Hepatocyte (in vitro differentiated cells): ENCODE measurements around the gene MTARC2. TPM values are rescaled to one million over a fixed set of nuclear protein-coding genes. Genes with fewer than 3 reads are reported as not detected.
"Not testable (repeated sequence)": the region's sequence is repeated elsewhere in the genome, so short reads cannot be mapped to it uniquely, and the experiment has no call there.

Source experiments
- DNase-seq: peaks from one replicate; pipeline ENCODE4 v3.0.0-alpha.2; 2016; ENCODE audit warnings: low spot score
- H2AFZ ChIP-seq: fragments of 200-600 bp; sonication (generic); 2 replicates; pipeline ENCODE4 v1.6.0; 2016; ENCODE audit warnings: antibody characterized with exemption, mild to moderate bottlenecking
- H3K27ac ChIP-seq: fragments of 200-600 bp; sonication (generic); 2 replicates; pipeline ENCODE4 v1.5.1; 2016; ENCODE audit warnings: mild to moderate bottlenecking
- H3K27me3 ChIP-seq: fragments of 200-600 bp; sonication (generic); 2 replicates; pipeline ENCODE4 v1.6.1; 2016
- H3K36me3 ChIP-seq: fragments of 200-600 bp; sonication (generic); replicated peaks from 2 replicates; pipeline ENCODE4 v1.5.1; 2016; ENCODE audit warnings: low read depth; ENCODE audit not compliant: insufficient read depth
- H3K4me1 ChIP-seq: fragments of 200-600 bp; sonication (generic); 2 replicates; pipeline ENCODE4 v1.5.1; 2016; ENCODE audit warnings: mild to moderate bottlenecking, moderate library complexity; ENCODE audit not compliant: insufficient read depth
- H3K4me2 ChIP-seq: fragments of 200-600 bp; sonication (generic); 2 replicates; pipeline ENCODE4 v1.6.0; 2016
- H3K4me3 ChIP-seq: fragments of 200-600 bp; sonication (generic); 2 replicates; pipeline ENCODE4 v1.5.1; 2016; ENCODE audit warnings: mild to moderate bottlenecking
- H3K79me2 ChIP-seq: fragments of 200-600 bp; sonication (generic); 2 replicates; pipeline ENCODE4 v1.6.0; 2017; ENCODE audit warnings: mild to moderate bottlenecking
- H3K9me2 ChIP-seq: fragments of 200-600 bp; sonication (generic); replicated peaks from 2 replicates; pipeline ENCODE4 v1.6.0; 2017; ENCODE audit warnings: mild to moderate bottlenecking; ENCODE audit not compliant: insufficient read depth
- H3K9me3 ChIP-seq: fragments of 200-600 bp; sonication (generic); 2 replicates; pipeline ENCODE4 v1.5.1; 2016; ENCODE audit warnings: low read depth, mild to moderate bottlenecking
- H4K20me1 ChIP-seq: fragments of 200-600 bp; sonication (generic); 2 replicates; pipeline ENCODE4 v1.6.0; 2016; ENCODE audit warnings: mild to moderate bottlenecking; ENCODE audit not compliant: insufficient read depth, poor library complexity, severe bottlenecking
- EZH2 ChIP-seq: fragments of 200-600 bp; sonication (generic); IDR thresholded peaks from 2 replicates; pipeline ENCODE4 v1.6.1; 2016; ENCODE audit warnings: antibody characterized with exemption, mild to moderate bottlenecking, borderline replicate concordance
- EZH2phosphoT487 ChIP-seq: fragments of 200-600 bp; sonication (generic); IDR thresholded peaks from one replicate; pipeline ENCODE4 v1.6.1; 2018; ENCODE audit warnings: antibody characterized with exemption, mild to moderate bottlenecking, low read depth, moderate library complexity; ENCODE audit not compliant: unreplicated experiment, severe bottlenecking
- WGBS: methylation state at CpG from one replicate; pipeline ENCODE4 v1.1.6; 2016; ENCODE audit warnings: low lambda C conversion rate; ENCODE audit errors: missing lambda C conversion rate; 5-methylcytosine and 5-hydroxymethylcytosine counted together
- polyA plus RNA-seq: library from polyadenylated mRNA; unstranded; fragments of >200 nt; fragmentation: Nextera tagmentation; extraction: Ambion mirVana; gene quantifications from 2 replicates; pipeline ENCODE4 v1.2.1, GENCODE V29; 2016
- total RNA-seq: library from RNA; depleted of rRNA; stranded (reverse); fragments of >200 nt; gene quantifications from 2 replicates; pipeline ENCODE4 v1.2.3, GENCODE V29; 2014
- TF ChIP-seq, protein P1 (sequence below): fragments of 200-600 bp; sonication (generic); IDR thresholded peaks from 2 replicates; pipeline ENCODE4 v1.5.1; 2016; ENCODE audit warnings: antibody characterized with exemption, mild to moderate bottlenecking; ENCODE audit not compliant: poor library complexity

Gene MTARC2
- total and polyA plus RNA-seq, 2 experiments from 2014 or later, result 23.7 to 24.4 TPM

- no peaks in the 10 kb centered on the region for H3K36me3 ChIP-seq
- no peak overlapping the region for H3K4me3 ChIP-seq
- DNase-seq, result no peak
- H3K9me2 ChIP-seq, result no peaks in the 10 kb centered on the region
- 93% methylated on average over 7 of the region's 7 CpGs for WGBS
- H2AFZ ChIP-seq, result peak overlapping the region; percentile 55
- H3K4me1 ChIP-seq, result peaks cover 16% of the 10 kb centered on the region
- no peaks in the 10 kb centered on the region for H3K27me3 ChIP-seq
- H3K4me2 ChIP-seq, result peak overlapping the region; percentile 52
- no peaks in the 10 kb centered on the region for H4K20me1 ChIP-seq
- H3K27ac ChIP-seq, result peak overlapping the region; percentile 41
- TF ChIP-seq EZH2 (no peak), EZH2phosphoT487 (no peak)
- TF ChIP-seq, protein P1, sequence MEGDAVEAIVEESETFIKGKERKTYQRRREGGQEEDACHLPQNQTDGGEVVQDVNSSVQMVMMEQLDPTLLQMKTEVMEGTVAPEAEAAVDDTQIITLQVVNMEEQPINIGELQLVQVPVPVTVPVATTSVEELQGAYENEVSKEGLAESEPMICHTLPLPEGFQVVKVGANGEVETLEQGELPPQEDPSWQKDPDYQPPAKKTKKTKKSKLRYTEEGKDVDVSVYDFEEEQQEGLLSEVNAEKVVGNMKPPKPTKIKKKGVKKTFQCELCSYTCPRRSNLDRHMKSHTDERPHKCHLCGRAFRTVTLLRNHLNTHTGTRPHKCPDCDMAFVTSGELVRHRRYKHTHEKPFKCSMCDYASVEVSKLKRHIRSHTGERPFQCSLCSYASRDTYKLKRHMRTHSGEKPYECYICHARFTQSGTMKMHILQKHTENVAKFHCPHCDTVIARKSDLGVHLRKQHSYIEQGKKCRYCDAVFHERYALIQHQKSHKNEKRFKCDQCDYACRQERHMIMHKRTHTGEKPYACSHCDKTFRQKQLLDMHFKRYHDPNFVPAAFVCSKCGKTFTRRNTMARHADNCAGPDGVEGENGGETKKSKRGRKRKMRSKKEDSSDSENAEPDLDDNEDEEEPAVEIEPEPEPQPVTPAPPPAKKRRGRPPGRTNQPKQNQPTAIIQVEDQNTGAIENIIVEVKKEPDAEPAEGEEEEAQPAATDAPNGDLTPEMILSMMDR, result no peak
- H3K79me2 ChIP-seq, result no peaks in the 10 kb centered on the region
- H3K9me3 ChIP-seq, result no peaks in the 10 kb centered on the region
Measured at GRCh38 chr1:220732621-220733020, 15.5 kb upstream of the MTARC2 start.

DNA sequence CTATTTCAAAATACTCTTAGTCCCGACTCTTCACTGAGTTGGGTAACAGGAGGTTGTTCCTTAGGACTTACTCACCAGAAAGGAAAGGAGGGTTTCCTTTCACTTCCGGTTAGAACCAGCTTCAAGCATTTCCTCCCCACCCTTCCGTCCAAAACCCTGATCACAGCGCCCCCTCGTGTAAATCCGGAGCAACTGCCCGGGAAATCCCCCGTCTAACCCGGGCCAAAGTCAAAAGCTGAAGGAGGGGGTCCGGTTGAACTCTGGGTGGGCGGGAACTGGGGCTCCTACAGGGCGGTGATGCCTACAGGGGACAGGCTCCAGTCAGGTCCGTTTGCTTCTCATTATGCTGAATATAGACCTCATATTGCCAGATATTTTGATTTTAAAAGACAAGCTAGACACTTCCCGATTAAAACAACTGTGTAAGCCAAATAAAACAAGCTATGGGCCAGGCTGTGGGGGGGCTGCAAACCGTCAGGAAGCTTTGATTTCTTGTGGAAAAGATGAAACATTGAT is 15.0 kb upstream of the MTARC2 start:
- Histone ChIP-seq H3K9me3 (no peaks in the 10 kb centered on the region), H3K36me3 (no peaks in the 10 kb centered on the region), H3K4me3 (no peak overlapping the region), H3K9me2 (no peaks in the 10 kb centered on the region), H2AFZ (peak overlapping the region; percentile 67), H4K20me1 (no peaks in the 10 kb centered on the region), H3K4me2 (peak overlapping the region; percentile 64), H3K27ac (peak overlapping the region; percentile 79), H3K27me3 (no peaks in the 10 kb centered on the region), H3K4me1 (peaks cover 16% of the 10 kb centered on the region), H3K79me2 (no peaks in the 10 kb centered on the region)
- TF ChIP-seq EZH2phosphoT487, result no peak
- TF ChIP-seq, protein P1, result peak; percentile 86
- peak; percentile 88 for DNase-seq
- 13% methylated on average over 15 of the region's 15 CpGs for WGBS

GRCh38 chr1:220734571-220735326 is 13.4 kb upstream of the MTARC2 start:
- TF ChIP-seq EZH2, result no peak
- no peak for TF ChIP-seq EZH2phosphoT487
- TF ChIP-seq, protein P1, result no peak
- no peak overlapping the region for H3K4me3 ChIP-seq
- peak; percentile 75 for DNase-seq
- no peaks in the 10 kb centered on the region for H3K36me3 ChIP-seq
- H3K4me2 ChIP-seq, result peak overlapping the region; percentile 64
- H3K9me3 ChIP-seq, result no peaks in the 10 kb centered on the region
- peaks cover 16% of the 10 kb centered on the region for H3K4me1 ChIP-seq
- no peaks in the 10 kb centered on the region for H3K9me2 ChIP-seq
- peak overlapping the region; percentile 22 for H2AFZ ChIP-seq
- 78% methylated on average over 11 of the region's 11 CpGs for WGBS
- H3K79me2 ChIP-seq, result no peaks in the 10 kb centered on the region
- peak overlapping the region; percentile 86 for H3K27ac ChIP-seq
- no peaks in the 10 kb centered on the region for H3K27me3 ChIP-seq
- H4K20me1 ChIP-seq, result no peaks in the 10 kb centered on the region

DNA sequence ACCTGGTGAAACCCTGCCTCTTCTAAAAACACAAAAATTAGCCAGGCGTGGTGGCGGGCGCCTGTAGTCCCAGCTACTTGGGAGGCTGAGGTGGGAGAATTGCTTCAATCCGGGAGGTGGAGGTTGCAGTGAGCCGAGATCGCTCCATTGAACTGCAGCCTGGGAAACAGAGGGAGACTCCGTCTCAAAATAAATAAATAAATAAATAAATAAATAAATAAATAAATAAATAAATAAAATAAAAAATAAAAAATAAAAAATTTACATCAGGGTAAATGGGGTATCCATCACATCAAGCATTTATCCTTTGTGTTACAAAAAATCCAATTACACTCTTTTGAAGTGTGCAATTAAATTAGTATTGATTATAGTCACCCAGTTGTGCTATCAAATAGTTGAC is 11.8 kb upstream of the MTARC2 start:
- H3K36me3 ChIP-seq, H3K9me3 ChIP-seq, H2AFZ ChIP-seq, H3K9me2 ChIP-seq, H3K27ac ChIP-seq, H4K20me1 ChIP-seq, H3K4me3 ChIP-seq, DNase-seq, H3K27me3 ChIP-seq, H3K4me2 ChIP-seq, H3K79me2 ChIP-seq: not testable (repeated sequence)
- WGBS, result 97% methylated on average over 7 of the region's 7 CpGs
- peaks cover 16% of the 10 kb centered on the region for H3K4me1 ChIP-seq
